Upper lobe of left lung (tissue), 6 donors: ENCODE results near the gene HLA-DQA1. TPM values are rescaled to one million over a fixed set of nuclear protein-coding genes. Genes with fewer than 3 reads are reported as not detected.
A peak's percentile ranks its signal among the peaks of the same experiment; 100 is the strongest.

Experiments
- ATAC-seq, 2 donors: fragments of 200-7000 bp; cut with Tn5 transposase; one replicate each; pipeline ENCODE4 v1.9.1; 2022; ENCODE audit warnings: mild to moderate bottlenecking in 2 of 2, moderate library complexity in 2 of 2; ENCODE audit not compliant: low FRiP score in 2 of 2
- DNase-seq, 2 donors: peaks; one replicate each; pipeline ENCODE4 v3.0.0-alpha.2; 2019 to 2020
- H3K27ac ChIP-seq, 4 donors: fragments of 200-600 bp; sonication (generic); one replicate each; pipeline ENCODE4 v1.5.1; 2016 to 2019
- H3K27me3 ChIP-seq, 4 donors: fragments of 200-600 bp; sonication (generic); one replicate each; pipeline ENCODE4 v1.5.1; 2017 to 2019
- H3K36me3 ChIP-seq, 4 donors: fragments of 200-600 bp; sonication (generic); one replicate each; pipeline ENCODE4 v1.5.1; 2016 to 2019
- H3K4me1 ChIP-seq, 4 donors: fragments of 200-600 bp; sonication (generic); one replicate each; pipeline ENCODE4 v1.5.1; 2018 to 2019
- H3K4me3 ChIP-seq, 4 donors: fragments of 200-600 bp; sonication (generic); one replicate each; pipeline ENCODE4 v1.5.1; 2017 to 2019; ENCODE audit warnings: mild to moderate bottlenecking in 2 of 4, moderate library complexity in 1 of 4
- H3K9me3 ChIP-seq, 4 donors: fragments of 200-600 bp; sonication (generic); one replicate each; pipeline ENCODE4 v1.5.1; 2018 to 2019
- CTCF ChIP-seq, 6 experiments: fragments of 450-650 bp in 4 of 6; fragments of 200-600 bp in 2 of 6; sonication (generic) in 2 of 6; IDR thresholded peaks; one replicate each; pipeline ENCODE4 v1.5.1; 2016 to 2019; ENCODE audit warnings: antibody characterized with exemption in 6 of 6
- EP300 ChIP-seq, 4 donors: sonication (generic); formaldehyde crosslinking; IDR thresholded peaks; one replicate each; pipeline ENCODE4 v1.5.1; 2017; ENCODE audit warnings: antibody characterized with exemption in 4 of 4, control low read depth in 2 of 4
- POLR2A ChIP-seq, 4 donors: fragments of 450-650 bp; IDR thresholded peaks; one replicate each; pipeline ENCODE4 v1.5.1; 2016 to 2017; ENCODE audit warnings: antibody characterized with exemption in 4 of 4, mild to moderate bottlenecking in 2 of 4
- POLR2AphosphoS5 ChIP-seq, 2 donors: sonication (generic); formaldehyde crosslinking; IDR thresholded peaks; one replicate each; pipeline ENCODE4 v1.5.1; 2017; ENCODE audit warnings: antibody characterized with exemption in 2 of 2
- WGBS, 2 donors: methylation state at CpG; one replicate each; pipeline ENCODE4 v1.1.5; 2017 to 2018; 5-methylcytosine and 5-hydroxymethylcytosine counted together
- total RNA-seq, 6 donors: library from RNA; depleted of rRNA in 4 of 6; stranded (reverse); fragments of >200 nt in 4 of 6; gene quantifications; one replicate each; pipeline versions ENCODE4 v1.1.0 to v1.2.1, GENCODE V29; 2016 to 2021
- donor health status: DM: no; HTN: no; CAD: no; lungs with moderate emphysema.
- donor health status: DM: no; HTN: yes; CAD: no; lungs with severe emphysema.

Gene HLA-DQA1
- total RNA-seq, 6 donors from 2014 or later, result 7.8 to 476 (median 122) TPM; not detected in 1

- Histone ChIP-seq H3K36me3 (no peaks in the 10 kb centered on the region), H3K9me3 (peaks cover 0 to 3% (median under 1%) of the 10 kb centered on the region in 4 donors), H3K4me3 (no peak overlapping the region), H3K4me1 (peaks cover 0 to 3% (median 0%) of the 10 kb centered on the region in 4 donors), H3K27me3 (no peaks in the 10 kb centered on the region), H3K27ac (peak overlapping the region in 1 of 4 donors; percentile 58)
- no peak for TF ChIP-seq POLR2AphosphoS5 (IDR thresholded peaks at IDR 0.05)
- peak in 3 of 6 experiments; percentile 45 to 52 (median 51) for TF ChIP-seq CTCF (IDR thresholded peaks at IDR 0.05)
- TF ChIP-seq EP300 (IDR thresholded peaks at IDR 0.05), result peak in 2 of 4 donors; percentile 11 to 73
- TF ChIP-seq POLR2A (IDR thresholded peaks at IDR 0.05), result no peak
- WGBS, 2 donors, result 13 to 25% methylated on average over 1 of the region's 1 CpG
- DNase-seq (peak in 1 of 2 donors; percentile 49), ATAC-seq (peak; percentile 86 to 91)
Measured at GRCh38 chr6:32622545-32623401, 14.4 kb upstream of the HLA-DQA1 start.

GRCh38 chr6:32623693-32624092 lies 13.5 kb upstream of the HLA-DQA1 start:
- Histone ChIP-seq H3K9me3 (no peaks in the 10 kb centered on the region), H3K36me3 (no peaks in the 10 kb centered on the region), H3K27ac (no peak overlapping the region), H3K27me3 (no peaks in the 10 kb centered on the region), H3K4me3 (no peak overlapping the region), H3K4me1 (peaks cover 0 to 8% (median 0%) of the 10 kb centered on the region in 4 donors)
- ATAC-seq, result peak in 1 of 2 donors; percentile 59
- TF ChIP-seq CTCF (IDR thresholded peaks at IDR 0.05) (no peak), POLR2AphosphoS5 (IDR thresholded peaks at IDR 0.05) (no peak), EP300 (IDR thresholded peaks at IDR 0.05) (no peak), POLR2A (IDR thresholded peaks at IDR 0.05) (no peak)
- no peak for DNase-seq

- ATAC-seq, result no peak
Measured at GRCh38 chr6:32624565-32624964, 12.6 kb upstream of the HLA-DQA1 start.

GRCh38 chr6:32625137-32625536 lies 12.1 kb upstream of the HLA-DQA1 start:
- no peak overlapping the region for H3K4me3 ChIP-seq
- TF ChIP-seq POLR2AphosphoS5 (IDR thresholded peaks at IDR 0.05) (no peak), POLR2A (IDR thresholded peaks at IDR 0.05) (no peak), CTCF (IDR thresholded peaks at IDR 0.05) (no peak), EP300 (IDR thresholded peaks at IDR 0.05) (no peak)
- no peaks in the 10 kb centered on the region for H3K27me3 ChIP-seq
- no peak for ATAC-seq
- no peaks in the 10 kb centered on the region for H3K9me3 ChIP-seq
- 38 to 78% methylated on average over 5 of the region's 5 CpGs for WGBS, 2 donors
- DNase-seq, result no peak
- peaks cover 0 to 8% (median 0%) of the 10 kb centered on the region in 4 donors for H3K4me1 ChIP-seq
- H3K36me3 ChIP-seq, result no peaks in the 10 kb centered on the region
- no peak overlapping the region for H3K27ac ChIP-seq

More at GRCh38 chr6:32624565-32624964, 12.6 kb upstream of the HLA-DQA1 start:
- Histone ChIP-seq H3K4me3 (no peak overlapping the region), H3K36me3 (no peaks in the 10 kb centered on the region), H3K4me1 (peaks cover 0 to 8% (median 0%) of the 10 kb centered on the region in 4 donors), H3K27me3 (no peaks in the 10 kb centered on the region), H3K27ac (no peak overlapping the region), H3K9me3 (no peaks in the 10 kb centered on the region)
- no peak for DNase-seq
- WGBS, 2 donors, result 0 to 92% methylated on average over 2 to 3 of the region's 3 CpGs
- TF ChIP-seq EP300 (IDR thresholded peaks at IDR 0.05), result no peak
- no peak for TF ChIP-seq POLR2AphosphoS5 (IDR thresholded peaks at IDR 0.05)

- no peak for ATAC-seq
- no peaks in the 10 kb centered on the region for H3K36me3 ChIP-seq
Measured at GRCh38 chr6:32627249-32627648, 10.0 kb upstream of the HLA-DQA1 start.

More at GRCh38 chr6:32627249-32627648, 10.0 kb upstream of the HLA-DQA1 start:
- Histone ChIP-seq H3K27me3 (no peaks in the 10 kb centered on the region), H3K27ac (peak overlapping the region in 1 of 4 donors; percentile 66), H3K4me1 (peaks cover 0 to 8% (median 0%) of the 10 kb centered on the region in 4 donors), H3K4me3 (no peak overlapping the region), H3K9me3 (no peaks in the 10 kb centered on the region)
- 67 to 80% methylated on average over 3 of the region's 3 CpGs for WGBS, 2 donors
- DNase-seq, result no peak
- TF ChIP-seq CTCF (IDR thresholded peaks at IDR 0.05) (no peak), POLR2A (IDR thresholded peaks at IDR 0.05) (no peak), POLR2AphosphoS5 (IDR thresholded peaks at IDR 0.05) (no peak), EP300 (IDR thresholded peaks at IDR 0.05) (no peak)
